Endometrial microvascular endothelial cells (primary cell): Measurements from ENCODE around the gene PTCD1. TPM values are rescaled to one million over a fixed set of nuclear protein-coding genes. Genes with fewer than 3 reads are reported as not detected.
"Not testable (repeated sequence)": the region's sequence is repeated elsewhere in the genome, so short reads cannot be mapped to it uniquely, and the experiment has no call there.

Experiments
- in situ Hi-C: cut with HindIII; loops from 2 replicates; pipeline ENCODE4 v1.10.0; 2017; ENCODE audit warnings: low sequenced_read_pairs, low pct_unique_long_range_greater_than_20kb; ENCODE audit errors: inconsistent ontology term
- total RNA-seq: library from RNA; depleted of rRNA; stranded (reverse); fragments of >200 nt; gene quantifications from one replicate; pipeline ENCODE4 v1.2.3, GENCODE V29; 2015; ENCODE audit errors: inconsistent ontology term

PTCD1 gene
- total RNA-seq, 1 donor from 2014 or later: 3.0 TPM

DNA sequence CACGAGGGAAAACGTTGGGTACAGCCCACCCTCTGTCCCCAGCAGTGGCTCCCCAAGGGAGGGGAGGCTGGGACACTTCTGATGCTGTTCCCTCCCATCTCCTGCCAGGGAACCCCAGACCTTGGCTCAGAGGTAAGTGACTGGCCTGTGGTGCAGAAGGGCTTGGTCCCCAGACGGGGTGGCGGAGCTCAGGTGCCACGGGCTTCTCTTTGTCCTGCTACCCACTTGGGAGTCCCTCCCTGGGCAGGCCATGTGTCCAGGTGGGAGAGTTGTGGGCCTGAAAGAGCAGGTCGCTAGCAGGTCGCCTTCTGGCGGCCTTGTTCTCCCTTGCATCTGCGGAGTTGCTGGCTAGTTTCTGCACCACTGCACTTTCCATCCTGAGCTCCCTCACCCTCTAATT is 17.3 kb upstream of the PTCD1 start:
- in situ Hi-C loops: no loop called here

DNA sequence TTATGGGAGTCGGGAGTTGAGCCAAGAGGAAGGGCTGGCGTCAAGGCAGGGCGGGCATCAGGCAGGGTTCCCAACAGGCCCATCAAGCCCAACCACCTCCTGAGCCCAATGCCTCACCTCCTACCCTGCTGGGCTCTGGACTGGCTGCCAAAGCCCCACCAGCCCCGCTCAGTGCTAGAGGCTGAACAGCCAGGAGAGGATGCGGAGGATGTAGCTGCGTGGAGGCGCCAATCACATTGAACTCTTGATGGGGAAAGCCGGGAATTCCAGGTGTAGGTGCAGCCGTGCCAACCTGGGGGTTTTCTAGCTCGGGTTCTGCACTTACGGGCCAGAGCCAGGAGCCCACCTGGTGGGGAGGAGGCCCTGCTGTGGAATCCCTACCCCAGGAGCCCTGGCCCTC is 14.5 kb upstream of the PTCD1 start:
- in situ Hi-C loops: no loop called here

DNA sequence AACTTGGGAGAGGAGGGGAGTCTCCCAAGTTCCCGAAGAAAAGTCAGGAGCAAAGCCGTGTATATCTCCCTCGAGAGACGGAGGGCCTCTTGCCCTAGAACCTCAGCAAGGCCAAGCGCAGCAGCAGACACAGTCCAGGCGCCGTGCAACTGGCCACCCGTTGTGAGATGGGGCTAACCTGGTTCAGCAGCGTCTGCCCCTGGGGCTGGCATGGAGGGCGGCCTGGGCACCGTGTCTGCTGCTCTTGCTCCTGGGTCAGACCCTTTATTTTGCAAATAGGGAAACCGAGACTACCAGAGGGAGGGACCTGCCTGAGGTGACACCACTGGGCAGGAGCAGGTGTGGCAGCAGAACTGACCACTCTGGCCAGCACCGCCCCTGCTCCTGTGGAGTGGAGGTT is 13.9 kb upstream of the PTCD1 start:
- in situ Hi-C loops: no loop called here

DNA sequence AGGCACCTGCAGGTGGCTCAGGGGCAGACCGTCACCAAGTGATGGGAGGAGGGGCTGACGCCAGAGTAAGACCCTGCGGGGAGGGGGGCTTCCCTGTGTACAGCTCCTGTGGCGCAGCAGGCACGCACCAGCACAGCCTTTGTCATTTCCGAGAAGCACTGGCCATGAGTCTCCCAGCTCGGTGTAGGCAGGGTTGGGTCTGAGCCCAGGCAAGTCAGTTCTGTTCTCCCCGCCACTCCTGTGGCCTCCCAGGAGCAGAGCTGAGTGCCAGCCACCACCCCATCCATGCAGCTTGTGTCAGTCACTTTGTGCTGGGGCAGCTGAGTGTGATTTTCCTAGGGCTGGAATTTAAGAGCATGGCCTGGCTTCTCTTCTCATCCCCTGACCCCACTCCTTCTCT is 13.3 kb upstream of the PTCD1 start:
- in situ Hi-C loops: no loop called here

DNA sequence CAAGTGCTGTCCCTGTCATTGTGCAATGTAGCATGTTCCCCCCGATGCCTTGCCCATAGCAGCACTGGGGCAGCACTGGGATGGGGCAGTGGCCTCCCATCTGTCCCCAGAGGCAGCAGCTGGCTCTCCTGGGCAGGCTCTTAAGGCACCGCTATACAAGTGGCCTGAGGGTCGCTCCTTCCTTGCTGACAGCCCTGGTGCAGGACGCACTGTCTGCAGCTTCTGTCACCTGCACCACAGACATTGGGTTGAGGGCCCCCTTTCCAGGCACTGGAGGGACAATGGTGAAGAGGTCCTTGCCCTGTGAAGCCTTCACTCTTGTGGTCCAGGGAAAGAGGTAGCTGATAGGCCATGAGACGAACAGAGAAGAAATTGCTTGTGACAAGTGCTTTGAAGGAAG is 10.7 kb upstream of the PTCD1 start:
- in situ Hi-C loops: no loop called here

DNA sequence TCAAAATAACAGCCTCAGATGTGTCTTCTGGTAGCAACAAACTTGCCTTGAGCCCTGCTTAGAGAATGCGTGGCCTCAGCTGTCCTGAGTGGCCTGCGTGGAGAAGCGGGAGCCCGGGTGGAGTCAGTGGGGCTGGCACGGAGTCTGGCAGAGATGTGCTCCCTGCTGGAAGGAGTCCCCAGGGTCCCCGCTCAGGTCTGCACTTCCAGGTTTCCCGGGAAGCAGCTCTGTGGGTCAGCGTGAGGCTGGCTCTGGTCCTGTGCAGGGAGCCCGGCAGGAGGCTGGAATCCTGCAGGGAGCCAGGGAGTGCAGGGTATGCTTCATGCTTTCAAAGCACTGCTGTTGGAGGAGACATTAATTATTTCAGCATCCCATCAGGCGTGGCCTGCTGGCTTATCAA is 10.3 kb upstream of the PTCD1 start:
- in situ Hi-C loops: no loop called here

DNA sequence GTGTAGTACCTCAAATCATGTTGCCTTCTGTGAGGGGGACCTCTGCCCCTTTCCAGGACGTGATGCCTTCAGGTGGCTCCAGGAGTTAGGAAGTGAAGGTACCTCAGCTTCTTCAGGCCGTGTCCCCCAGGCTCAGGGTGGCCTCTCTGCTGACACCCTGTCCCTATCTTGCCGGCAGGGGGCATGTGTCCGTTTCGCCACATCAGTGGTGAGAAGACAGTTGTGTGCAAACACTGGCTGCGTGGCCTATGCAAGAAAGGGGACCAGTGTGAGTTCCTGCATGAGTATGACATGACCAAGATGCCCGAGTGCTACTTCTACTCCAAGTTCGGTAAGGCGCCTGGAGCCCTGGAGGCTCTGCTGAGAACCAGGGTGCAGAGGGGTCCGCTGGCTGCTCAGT is 9.3 kb upstream of the PTCD1 start:
- in situ Hi-C loops: no loop called here

DNA sequence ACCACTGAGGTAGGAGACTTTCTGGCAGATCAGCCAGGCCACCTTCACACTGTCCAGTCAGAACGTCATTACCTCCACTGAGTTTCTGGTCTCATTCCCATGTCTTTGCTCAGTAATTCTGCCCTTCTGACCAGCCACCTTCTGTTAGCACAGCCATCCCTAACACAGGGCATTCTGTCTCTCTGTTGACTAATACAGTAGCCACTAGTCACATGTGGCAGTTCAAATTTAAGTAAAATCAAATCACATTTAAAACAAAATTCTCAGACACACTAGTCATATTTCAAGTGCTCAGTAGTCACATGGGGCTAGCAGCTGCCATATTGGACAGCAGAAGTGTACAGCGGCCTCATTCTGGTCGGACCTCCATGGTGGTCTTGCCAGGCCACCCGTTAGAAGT is 7.5 kb upstream of the PTCD1 start:
- in situ Hi-C loops: no loop called here

DNA sequence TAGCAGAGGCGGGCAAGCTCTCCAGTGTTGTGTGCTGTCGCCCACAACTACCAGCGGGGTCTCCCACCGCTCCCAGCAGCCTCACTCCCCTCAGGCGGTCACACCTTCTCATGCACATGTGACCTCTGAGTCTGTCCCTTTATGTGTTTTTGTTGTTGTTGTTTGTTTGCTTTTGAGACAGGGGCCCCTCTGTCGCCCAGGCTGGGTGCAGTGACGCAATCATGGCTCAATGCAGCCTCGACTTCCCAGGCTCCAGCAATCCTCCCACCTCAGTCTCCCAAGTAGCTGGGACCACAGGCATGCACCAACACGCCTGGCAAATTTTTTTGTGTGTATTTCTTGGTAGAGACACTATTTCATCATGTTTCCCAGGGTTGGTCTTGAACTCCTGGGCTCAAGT is 1.6 kb upstream of the PTCD1 start:
- in situ Hi-C loops: no loop called here

DNA sequence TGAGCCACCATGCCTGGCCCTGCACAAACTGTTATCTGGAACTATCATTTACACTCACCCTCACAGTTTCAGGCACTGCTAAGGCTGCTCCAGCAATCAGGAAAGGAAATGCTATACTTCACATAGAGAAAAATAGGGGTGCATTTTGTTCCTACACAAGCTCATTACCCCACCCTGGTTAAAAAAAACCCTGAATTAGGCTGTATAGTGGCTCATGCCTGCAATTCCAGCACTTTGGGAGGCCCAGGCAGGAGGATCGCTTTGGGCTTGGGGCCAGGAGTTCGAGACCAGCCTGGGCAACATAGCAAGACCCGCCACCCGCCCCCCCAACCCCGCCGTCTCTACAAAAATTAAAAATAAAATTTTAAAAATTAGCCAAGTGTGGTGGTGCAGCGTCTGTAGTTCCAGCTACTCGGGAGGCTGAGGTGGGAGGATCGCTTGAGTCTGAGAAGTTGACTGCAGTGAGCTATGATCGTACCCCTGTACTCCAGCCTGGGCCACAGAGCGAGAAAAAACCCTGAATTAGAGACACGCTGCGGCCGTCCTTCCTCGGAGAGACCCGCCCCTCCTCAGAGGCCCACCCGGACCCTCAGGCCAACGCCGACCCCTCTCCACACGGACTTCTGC is 539 bp downstream of the PTCD1 start:
- in situ Hi-C loops: no loop called here

DNA sequence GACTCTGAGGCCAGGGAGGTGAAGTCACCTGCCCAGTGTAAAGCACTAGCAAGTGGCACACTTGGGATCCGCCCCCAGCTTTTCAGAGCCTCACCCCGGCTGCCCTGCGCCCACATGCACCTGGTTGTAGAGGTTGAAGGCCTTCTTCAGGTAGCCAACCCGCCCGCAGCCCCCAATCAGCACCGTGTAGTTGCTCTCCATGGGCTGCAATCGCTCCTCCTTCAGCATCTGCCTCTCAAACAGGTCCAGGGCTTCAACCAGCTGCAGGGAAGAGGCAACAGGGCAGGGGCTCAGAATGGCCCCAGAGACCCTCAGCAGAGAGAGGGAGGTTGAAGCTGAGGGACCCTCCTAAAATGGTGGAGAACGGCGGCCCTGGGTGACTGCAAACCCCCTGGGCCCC is 5.4 kb downstream of the PTCD1 start:
- in situ Hi-C loops: no loop called here

DNA sequence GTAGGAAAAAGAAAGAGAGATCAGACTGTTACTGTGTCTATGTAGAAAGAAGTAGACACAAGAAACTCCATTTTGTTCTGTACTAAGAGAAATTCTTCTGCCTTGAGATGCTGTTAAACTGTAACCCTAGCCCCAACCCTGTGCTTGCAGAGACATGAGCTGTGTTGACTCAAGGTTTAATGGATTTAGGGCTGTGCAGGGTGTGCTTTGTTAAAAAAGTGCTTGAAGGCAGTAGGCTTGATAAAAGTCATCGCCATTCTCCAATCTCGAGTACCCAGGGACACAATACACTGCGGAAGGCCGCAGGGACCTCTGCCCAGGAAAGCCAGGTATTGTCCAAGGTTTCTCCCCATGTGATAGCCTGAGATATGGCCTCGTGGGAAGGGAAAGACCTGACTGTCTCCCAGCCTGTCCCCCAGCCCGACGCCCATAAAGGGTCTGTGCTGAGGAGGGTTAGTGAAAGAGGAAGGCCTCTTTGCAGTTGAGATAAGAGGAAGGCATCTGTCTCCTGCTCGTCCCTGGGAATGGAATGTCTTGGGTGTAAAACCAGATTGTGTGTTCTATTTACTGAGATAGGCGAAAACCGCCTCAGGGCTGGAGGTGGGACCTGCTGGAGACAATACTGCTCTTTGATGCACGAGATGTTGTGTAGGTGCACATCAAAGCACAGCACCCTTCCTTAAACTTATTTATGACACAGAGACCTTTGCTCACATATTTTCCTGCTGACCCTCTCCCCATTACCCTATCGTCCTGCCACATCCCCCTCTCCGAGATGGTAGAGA is 6.7 kb downstream of the PTCD1 start:
- in situ Hi-C loops: not testable (repeated sequence)

DNA sequence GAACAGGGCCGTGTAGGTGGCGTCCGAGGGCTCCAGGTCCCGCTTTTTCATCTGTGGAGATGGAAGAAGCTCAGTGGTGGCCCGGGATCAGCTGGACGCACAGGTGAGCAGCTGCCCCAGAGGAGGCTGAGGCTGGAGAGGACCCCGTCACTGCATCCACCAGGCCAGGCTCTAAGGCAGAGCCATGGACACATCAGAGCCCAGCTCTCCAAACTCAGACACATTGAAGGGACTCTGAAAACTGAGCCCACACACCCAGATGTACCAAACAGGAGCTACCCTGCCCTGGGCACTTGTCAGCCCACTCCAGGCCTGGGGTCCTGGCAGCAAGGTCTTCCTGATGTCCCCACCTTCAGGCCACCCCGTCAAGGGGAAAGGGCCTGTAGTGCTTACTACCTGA is 8.8 kb downstream of the PTCD1 start:
- in situ Hi-C loops: no loop called here

DNA sequence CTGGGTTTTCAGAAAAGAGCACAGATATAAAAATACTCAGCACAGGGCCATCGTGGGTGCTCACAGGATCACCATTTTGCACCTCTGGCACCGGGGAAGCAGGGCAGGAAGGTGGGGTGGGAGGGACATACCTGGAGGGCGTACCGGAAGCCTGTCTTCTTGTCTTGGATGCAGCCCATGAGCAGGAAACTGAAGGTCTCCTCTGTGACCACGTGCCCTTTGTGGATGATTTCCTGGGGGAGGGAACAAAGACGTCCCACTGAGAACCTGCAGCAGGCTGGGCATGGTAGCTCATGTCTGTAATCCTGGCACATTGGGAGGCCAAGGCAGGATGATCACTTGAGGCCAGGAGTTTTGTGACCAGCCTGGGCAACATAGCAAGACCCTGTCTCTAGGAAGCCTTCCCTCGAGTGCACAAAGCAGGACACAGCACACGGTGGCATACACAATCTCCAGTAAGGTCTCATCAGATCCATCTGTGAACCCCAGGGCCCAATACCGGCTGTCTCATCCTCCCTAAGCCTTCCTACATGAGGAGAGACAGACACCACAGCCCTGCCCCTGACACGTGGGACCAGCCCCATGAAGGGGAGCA is 9.5 kb downstream of the PTCD1 start:
- in situ Hi-C loops: no loop called here

DNA sequence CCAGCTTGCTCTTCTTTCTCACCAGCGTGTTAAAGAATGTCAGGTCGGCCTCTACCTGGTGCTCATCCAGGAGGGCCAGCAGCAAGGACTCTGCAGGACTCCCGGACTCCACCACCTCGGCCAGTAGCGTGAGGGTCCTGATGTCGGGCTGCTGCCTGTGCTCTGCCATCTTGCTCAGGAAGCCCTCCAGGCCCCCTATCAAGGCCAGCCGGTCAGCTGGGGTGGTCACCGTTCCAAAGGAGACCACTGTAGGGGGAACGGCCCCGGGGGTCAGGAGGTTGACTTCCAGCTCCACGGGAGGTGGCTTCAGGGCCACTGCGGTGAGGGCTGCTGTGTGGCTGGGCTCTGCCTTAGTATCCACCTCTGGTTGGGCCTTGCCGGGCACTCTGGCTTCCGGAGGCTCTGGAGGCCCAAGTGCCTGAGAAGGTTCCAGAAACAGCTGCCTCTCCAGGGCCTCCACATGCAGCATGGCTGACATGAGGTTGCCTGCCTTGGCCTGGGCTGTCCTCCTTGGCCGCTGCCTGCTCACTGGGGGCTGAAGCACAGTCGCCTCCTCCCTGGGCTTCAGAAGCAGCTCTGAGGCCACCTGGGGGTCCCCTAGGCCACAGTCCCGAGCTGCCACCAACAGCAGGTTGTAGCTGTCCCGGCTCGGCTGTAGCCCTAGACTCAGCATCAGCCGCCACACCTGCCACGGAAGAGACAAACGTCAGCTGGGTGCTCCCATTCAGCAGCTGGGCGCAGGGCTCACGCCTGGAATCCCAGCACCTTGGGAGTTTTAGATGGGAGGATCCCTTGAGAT is 13.5 kb downstream of the PTCD1 start:
- in situ Hi-C loops: no loop called here

DNA sequence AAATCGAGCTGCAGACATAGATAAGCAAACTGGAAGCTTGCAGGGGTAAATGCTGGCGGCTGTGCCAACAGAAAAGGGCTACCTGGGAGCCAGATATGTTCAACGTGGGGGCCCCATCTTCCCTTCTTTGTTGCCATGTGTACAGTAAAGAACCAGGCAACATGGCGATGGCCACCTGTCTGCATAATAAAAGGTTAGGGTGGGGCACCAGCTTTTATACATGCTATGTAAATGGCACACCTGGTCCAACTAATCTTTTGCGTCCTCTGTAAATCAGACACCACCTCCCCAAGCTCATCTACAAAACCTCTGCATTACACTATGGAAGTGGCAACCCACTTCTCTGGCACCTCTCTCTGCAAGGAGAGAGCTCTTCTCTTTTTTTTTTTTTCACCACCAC is 16.0 kb downstream of the PTCD1 start:
- in situ Hi-C loops: no loop called here

DNA sequence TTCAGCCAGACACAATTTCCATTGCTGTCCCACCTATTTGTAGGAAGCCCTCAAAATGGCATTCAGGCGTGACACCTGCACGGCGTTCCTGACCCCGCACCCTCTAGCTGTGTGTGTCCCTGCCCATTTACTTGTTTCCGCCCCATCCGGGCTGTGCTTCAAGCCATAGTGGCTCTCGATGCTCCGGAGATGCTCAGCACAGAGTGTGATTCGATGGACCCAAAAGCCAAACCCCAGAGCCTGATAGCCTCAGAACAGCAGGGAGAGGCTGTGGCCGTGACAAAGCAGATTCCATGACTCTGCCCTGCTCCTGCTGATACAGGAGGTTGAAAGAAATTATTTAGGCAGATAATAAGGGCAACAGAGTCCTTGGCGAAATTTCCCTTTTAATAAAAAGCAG is 16.4 kb downstream of the PTCD1 start:
- in situ Hi-C loops: no loop called here

DNA sequence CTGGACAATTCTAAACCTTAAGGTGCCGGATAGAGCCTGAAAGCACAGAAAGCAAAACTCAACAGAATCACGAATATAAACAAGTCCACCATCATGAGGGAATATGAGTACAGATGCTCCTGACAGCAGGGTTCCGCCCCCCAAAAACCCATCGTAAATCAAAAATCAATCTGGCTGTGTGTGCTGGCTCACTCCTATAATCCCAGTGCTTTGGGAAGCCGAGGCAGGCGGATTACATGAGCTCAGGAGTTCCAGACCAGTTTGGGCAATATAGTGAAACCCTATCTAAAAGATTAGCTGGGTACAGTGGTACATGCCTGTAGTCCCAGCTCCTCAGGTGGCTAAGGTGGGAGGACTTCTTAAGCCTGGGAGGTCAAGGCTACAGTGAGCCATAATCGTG is 17.6 kb downstream of the PTCD1 start:
- in situ Hi-C loops: no loop called here

DNA sequence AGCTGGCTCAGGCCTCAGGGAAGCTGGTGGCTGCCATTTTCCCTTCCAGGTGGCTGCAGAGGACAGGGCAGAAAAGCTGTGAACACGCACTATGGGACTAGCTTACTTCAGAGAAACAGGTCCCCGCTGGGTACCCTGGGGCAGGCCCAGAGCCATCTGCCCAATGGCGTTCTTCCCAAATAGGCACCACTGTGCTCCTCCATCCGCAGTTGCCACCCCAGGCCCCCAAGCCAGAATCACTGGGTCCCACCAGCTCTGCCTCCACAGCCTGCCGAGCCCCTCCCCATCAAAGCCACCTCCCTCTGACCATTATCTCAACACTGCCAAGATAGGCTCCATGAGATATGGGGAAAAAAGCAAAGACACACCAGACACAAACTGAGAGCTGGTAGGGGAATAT is 18.4 kb downstream of the PTCD1 start:
- in situ Hi-C loops: no loop called here
